ENCODE results near the gene PCDH9.

DNA sequence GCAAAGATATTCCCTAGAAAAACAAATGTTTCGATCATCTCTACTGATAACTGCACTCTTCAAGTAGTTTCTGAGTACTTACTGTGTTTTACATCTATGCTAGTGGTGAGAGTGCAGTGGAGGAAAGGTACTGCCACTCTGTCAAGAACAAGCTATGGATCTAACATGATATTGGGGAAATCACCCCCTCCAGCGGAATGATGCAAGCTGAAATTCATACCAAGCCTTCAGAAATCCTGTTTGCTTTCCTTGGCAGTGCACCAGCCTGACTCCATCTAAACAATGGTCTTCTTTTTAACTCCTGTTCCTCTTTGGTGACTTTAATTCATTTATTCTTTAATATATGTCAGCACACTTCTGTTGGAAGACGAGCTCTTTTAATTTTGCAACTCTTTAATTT lies 238.0 kb downstream of the PCDH9 start:
- TF ChIP-seq, protein P1, sequence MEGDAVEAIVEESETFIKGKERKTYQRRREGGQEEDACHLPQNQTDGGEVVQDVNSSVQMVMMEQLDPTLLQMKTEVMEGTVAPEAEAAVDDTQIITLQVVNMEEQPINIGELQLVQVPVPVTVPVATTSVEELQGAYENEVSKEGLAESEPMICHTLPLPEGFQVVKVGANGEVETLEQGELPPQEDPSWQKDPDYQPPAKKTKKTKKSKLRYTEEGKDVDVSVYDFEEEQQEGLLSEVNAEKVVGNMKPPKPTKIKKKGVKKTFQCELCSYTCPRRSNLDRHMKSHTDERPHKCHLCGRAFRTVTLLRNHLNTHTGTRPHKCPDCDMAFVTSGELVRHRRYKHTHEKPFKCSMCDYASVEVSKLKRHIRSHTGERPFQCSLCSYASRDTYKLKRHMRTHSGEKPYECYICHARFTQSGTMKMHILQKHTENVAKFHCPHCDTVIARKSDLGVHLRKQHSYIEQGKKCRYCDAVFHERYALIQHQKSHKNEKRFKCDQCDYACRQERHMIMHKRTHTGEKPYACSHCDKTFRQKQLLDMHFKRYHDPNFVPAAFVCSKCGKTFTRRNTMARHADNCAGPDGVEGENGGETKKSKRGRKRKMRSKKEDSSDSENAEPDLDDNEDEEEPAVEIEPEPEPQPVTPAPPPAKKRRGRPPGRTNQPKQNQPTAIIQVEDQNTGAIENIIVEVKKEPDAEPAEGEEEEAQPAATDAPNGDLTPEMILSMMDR (IDR thresholded peaks at IDR 0.05) = no peak
- no peak for TF ChIP-seq POLR2A (IDR thresholded peaks at IDR 0.05)

Measured in suprapubic skin (tissue), 3 donors.